ENCODE results near the gene USP36.
"Not testable (repeated sequence)": the region's sequence is repeated elsewhere in the genome, so short reads cannot be mapped to it uniquely, and the experiment has no call there.

Gene USP36

DNA sequence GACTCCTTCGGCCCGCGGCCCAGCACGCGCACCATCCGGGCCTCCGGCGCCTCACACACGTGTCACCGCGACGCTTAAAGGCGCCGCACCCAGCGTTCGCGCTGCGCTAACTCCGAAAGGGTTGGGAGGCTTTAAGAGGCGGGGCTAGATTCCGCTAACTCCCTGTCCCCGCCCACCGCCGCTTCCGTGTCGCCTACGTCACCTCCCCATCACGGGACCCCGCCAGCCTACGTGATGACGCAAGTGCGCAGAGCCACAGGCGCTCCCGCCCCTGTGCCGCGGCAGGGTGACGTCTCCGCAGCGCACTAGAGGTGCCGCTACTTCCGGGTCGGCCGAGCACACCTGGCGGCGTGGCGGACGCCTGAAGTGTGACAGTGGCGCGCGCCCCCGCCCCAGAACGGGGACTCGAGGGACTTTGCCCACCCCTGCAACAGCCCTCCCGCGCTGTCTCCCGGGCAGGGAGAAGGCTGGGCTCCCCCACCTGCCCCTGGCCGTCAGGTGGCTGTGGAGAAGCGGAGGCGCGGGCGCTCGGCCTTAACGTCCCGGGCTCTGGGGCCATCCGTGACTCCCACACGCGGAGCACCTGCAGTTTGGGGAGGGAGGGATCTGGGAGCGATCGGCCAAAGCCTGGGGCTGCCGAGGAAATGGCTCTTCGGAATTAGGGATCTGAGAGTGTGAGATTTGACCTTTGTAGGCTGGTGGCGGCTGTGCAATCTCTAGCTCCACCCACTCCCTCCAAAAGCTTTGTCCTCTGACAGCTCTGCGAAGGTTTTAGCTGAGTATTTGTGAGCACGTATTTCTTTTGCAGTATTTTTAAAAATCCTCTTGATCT lies at the start of gene USP36:
Gene USP36 (minus strand): TSS at position 35 of the 832 bp plus-strand sequence. CDS start 4,451 bp downstream, outside the sequence.
- DNase-seq, result peak; percentile 100

DNA sequence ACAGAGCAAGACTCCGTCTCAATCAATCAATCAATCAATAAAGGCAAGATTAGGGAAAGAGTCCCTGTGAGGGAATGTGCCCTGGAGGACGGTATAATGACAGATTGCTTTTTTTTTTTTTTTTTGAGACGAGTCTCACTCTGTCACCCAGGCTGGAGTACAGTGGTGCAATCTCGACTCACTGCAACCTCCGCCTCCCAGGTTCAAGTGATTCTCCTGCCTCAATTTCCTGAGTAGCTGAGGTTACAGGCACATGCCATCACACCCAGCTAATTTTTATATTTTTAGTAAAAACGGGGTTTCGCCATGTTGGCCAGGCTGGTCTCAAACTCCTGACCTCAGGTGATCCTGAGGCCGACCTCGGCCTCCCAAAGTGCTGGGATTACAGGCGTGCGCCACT lies 49.5 kb upstream of the USP36 start:
- not testable (repeated sequence) for DNase-seq

DNA sequence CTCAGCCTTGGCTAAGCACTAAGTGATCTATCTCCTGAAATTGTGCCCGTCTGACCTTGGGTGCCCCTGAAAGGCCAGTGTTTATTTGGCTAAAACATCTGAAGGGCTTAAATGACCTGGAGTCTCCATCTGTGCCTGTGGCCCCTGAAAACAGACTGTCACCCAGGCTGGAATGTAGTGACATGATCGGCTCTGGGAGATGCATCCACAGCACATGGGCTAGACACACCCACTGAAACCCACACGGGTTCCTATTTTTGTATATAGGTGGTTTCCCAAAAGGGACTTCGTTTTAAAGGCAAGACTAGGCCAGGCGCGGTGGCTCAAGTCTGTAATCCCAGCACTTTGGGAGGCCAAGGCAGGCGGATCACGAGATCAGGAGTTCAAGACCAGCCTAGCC lies 48.9 kb upstream of the USP36 start:
- no peak for DNase-seq

DNA sequence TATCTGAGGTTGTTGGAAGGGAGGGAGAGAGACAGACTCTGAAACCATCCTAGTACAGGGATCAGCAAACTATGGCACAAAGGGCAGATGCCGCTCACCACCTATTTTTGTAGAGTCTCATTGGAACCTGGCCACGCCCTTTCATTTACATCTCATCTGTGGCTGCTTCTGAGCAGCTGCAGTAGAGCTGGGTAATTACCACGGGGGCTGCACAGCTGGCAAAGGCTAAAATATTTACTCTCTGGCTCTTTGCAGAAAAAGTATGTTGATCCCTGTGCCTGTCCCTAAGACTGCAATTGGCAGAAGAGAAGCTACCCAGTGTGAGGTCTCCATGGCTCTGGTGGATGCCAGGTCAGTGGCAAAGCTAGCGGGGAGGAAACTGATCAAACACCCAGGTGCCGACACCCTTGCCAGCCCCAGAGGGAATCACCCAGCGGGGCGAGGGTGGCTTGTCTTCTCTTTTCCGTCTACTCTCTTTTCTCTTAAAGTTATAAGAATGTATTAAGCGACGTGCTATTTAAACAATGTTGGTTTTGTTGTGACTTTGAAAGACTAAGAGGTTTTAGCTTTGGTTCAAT lies 48.4 kb upstream of the USP36 start:
- DNase-seq, result no peak

DNA sequence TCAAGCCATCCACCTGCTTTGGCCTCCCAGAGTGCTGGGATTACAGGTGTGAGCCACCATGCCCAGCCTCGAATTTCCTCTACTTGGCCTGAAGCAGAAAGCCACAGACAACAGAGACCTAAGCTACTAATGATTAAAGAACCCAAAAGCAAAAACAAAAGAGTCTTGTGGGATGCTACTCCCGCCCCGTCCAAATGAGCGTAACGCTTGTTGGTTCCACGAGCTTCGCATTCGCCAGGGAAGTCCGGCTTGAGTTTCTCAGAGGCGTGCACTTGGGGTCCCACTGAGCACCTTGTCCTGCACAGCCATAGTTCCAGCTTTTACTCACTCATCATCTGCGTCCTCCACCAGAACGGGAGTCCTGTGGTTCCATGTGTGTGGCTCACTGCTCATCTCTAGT lies 46.3 kb upstream of the USP36 start:
- no peak for DNase-seq

DNA sequence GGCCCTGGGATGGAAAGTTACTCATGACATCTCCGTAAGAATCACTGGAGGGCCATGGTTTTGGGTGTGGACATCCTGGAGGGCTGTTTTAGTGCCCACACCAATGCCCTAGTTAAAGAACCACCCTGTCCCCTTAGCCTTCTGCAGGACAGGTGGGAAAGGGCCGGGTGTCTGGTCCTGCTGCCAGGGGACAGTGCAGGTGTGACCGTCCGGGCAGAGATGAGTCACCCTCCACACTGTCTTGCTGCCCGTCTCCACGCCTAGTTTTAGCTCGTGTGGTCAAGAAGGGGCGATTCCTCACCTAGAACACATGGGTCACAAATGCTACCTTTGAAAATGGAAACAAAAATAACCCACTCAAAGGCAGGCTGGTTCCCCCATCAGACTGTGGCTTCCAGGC lies 45.3 kb upstream of the USP36 start:
- no peak for DNase-seq

DNA sequence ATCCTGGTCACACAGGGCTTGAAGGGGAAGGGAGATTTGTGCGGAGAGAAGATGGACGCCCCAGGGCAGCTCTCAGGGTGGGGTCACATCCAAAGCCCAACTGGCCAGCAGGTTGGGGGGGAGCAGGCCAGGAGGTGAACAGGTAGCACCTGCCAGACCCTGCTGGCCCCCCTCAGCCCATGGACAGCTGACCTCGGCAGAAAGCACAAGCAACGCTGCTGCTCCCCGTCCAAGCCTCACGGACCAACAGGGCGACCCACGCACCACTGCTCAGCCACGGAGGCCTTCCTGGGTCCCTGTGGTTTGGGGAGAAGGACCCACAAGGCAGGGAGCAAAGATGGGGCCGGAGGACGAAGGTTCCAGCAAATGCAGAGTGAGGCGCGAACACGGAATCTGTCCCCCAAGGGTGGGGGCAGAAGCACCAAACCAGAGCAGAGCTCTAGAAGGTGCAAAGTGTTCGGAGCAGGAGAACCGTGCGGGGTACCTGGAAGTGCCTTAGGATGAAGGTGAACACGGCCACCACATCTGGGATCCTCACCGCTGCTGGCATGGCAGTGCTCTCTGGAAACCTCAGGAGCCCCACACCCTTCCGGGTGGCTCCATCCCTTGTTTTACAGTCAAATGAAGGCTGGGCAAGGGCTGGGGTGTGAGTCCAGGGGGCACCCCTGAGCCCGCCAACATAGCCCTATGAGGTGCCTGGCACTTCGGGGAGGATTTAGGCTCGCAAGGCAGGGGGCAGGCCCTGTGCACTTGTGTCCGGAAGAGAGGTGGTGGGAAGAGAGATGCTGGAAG lies 44.5 kb upstream of the USP36 start:
- DNase-seq, result no peak

DNA sequence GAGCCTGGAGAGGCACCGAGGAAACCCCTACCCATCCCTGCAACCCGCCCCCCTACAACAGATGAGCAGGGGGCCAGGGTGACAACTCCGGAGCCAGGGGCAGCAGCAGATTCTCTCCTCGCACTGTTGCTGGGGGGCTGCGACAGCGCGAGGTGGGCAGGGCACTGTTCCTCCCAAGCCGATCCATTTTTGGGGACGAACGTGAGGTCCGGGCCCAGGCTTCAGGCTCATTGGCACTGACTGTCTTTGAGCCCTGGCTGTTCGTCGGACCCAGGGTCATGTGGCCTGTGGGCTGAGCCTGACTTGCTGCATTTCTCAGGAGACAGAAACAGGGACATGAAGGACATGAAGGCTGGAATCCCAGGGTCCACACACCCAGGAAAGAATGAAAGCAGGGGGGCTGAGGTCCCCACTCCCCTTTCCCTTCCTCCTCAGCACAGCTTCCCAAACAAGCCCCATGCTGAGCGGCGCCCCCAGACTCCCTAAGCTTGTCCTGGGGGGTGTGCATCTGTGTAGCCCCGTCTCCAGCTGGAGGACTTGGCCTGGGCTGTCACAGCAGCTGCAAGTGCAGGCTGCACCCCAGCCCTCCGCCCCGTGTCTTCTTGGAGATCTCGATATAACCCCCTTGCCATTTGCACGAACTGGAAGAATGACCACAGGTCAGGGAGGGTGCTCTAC lies 43.7 kb upstream of the USP36 start:
- DNase-seq, result no peak

DNA sequence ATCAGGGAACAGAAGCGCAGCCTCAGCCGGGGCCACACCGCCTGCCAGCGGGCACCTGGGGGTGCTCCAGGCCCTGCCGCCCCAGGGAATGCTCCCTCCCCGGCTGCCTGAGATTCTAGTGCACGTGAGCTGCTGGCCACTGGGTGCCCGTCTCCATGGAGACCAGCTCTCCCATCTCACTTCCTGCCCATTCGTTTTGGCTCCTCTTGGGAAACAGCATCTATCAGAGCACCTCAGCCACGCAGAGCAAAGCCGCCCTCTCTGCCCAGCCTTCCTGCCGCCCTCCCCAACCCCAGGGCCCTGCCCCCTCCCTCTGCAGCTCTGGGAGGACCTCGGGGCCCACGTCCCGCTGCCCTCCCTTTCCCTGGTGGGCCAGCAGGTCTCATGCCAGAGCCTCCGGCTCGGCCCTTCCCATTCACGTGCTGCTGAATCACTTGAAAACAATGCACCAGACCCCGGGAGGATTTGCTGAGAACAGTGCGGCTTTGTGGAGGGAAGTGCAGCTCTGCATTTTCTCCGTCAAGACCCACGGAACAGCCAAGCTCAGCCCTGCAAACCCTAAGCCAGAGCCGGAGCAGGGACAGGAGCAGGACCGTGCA lies 43.0 kb upstream of the USP36 start:
- DNase-seq, result peak; percentile 29

DNA sequence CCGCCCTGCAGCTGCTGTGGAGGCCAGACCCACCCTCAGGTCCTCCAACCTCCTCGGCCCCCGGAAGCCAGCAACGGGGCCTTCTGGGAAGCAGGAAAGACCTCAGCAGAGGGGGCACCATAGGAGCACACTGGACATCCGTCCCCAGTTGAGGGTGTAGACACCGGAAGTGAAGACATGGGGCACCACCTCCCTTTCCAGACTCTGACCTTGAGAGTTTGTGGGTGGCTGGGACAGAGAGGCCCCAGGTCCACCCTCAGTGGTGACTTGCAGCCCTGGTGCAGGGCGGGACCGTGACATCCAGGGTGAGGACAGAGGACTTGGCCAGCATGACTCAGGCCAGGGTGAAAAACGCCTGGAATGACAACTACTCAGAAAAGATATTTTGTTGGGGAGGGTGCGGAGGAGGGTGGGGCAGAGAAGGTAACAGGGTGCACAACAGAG lies 42.5 kb upstream of the USP36 start:
- no peak for DNase-seq

DNA sequence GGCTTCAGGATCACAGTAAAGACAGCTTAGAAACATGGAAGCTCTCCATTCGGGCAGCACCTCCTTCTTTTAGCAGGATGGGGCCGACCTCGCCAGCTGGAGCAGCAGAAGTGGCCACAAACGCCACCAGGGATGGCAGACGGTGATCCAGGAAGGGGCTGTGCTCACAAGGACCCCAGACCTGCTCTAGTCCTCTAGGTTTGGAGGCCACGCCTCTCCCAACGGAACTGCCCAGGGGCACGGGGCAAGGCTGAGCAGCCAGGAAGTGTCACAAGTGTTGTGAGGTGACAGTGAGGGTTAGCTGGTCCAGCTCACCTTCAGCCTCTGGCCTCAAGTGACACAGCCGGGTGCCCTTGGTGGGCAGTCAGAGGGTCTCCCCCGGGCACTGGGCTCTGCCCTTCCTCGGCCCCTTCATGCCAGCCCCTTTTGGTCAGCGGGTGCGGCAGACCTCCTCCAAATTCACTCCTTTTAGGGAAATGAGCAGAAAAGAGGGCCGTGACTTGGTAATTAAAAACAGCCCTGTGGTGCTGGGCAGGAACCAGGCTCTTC lies 42.0 kb upstream of the USP36 start:
- DNase-seq, result no peak

DNA sequence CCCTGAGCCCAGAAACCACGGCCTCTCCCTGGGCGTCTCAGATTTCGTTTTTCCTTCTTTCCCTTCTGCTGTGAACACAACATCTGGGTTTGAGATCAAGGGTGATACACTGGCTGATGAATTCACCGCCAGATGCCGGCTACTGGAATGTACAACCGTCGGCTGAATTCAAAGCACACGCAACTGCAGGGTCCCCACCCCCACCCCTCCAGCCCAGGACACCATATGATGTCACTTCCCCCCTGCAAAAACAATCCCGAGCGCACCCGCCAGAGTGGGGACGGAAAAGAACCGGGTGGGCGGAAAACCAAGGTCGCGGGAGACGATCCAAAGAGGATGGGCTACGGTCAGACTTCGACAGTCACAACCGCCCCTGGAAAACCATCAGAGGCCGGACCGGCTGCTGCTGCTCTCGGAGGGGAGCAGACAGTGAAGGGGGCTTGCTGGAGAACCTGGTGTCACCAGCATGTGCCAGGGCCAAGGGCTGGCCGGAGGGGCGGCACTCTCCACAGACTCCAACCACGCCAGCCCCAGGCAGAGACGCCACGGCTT lies 39.1 kb upstream of the USP36 start:
- DNase-seq, result no peak

DNA sequence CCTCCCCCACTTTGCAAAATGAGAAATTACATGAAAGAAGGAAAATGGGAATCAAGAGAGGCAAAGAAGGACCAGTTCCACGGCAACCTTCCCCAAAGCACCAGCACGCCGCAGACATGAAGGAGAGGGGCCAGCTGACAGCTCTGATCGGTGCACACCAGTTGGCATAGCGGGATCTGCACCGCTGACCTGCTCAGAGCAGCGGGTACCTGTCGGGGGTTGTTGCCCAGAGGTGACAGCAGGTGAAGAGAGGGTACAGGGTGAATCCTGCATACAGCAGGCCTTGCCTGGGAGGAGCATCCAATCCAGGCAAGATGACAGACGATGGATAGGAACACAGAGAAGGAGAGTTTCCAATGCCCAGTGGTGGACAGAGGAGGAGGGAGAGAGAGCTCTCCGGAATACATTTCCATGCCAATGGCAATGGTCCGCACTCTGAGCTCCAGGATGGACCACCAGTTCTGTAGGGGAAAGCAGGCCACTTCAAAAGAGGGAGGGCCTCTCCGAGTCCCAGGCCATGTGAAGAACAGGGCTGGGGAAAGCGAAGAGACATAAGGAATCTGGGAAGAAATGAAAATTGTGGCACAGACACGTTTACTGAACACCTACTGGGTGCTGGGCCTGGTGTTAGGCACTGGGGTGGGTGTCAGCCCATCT lies 38.4 kb upstream of the USP36 start:
- DNase-seq, result no peak

DNA sequence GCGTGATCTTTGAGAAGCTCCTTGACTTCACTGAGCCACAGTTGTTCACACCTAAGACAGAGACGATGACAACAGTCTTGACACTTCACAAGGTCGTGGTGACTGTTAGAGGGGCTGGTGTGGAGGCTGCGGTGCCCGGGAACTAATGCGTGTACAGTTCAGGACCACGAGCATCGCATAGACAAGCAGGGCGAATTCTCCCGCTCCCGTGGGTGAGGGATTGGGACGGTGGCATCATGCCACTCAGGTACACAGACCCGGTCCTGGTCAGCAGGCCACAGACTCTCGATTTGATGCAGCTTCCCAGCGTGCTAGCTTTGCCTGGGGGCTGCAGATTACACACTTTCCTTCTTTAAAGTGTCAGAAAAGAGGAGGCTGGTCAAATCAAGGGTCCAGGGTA lies 37.6 kb upstream of the USP36 start:
- no peak for DNase-seq

DNA sequence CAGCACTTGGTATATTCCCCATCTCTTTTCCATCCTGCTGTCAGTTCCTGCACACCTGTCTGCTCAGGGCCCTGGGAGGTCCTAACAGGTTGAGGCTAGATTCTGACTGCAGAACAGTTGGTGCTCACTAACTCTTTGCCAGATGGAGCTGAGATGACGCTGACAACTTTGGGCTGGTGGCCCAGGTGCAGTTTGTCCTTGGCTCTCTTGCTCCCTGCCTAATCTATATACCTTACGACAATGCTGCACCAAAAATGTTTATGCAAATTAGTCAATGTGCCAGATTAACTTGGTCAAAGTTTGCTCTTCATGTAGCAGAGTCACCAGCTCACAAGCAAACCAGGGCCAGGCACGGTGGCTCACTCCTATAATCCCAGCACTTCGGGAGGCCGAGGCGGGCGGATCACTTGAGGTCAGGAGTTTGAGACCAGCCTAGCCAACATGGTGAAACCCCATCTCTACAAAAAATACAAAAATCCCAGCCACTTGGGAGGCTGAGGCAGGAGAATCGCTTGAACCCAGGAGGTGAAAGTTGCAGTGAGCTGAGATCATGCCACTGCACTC lies 36.4 kb upstream of the USP36 start:
- not testable (repeated sequence) for DNase-seq

DNA sequence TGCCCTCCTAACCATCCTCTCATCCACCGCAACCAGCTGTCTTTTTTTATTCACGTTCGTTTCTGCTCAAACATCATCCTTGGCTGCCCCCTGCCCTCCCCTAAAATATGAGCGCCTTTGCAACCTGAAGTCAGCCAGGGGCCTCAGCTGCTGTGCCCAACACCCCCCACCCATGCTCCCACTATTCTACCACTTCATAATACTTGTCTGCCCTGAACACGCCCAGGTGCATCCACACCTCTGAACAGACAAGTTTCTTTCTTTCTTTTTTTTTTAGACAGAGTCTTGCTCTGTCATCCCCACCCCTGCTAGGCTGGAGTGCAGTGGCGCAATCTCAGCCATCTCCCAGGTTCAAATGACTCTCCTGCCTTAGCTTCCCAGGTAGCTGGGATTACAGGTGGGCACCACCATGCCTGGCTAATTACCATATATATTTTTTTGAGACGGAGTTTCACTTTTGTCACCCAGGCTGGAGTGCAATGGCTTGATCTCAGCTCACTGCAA lies 35.5 kb upstream of the USP36 start:
- no peak for DNase-seq

DNA sequence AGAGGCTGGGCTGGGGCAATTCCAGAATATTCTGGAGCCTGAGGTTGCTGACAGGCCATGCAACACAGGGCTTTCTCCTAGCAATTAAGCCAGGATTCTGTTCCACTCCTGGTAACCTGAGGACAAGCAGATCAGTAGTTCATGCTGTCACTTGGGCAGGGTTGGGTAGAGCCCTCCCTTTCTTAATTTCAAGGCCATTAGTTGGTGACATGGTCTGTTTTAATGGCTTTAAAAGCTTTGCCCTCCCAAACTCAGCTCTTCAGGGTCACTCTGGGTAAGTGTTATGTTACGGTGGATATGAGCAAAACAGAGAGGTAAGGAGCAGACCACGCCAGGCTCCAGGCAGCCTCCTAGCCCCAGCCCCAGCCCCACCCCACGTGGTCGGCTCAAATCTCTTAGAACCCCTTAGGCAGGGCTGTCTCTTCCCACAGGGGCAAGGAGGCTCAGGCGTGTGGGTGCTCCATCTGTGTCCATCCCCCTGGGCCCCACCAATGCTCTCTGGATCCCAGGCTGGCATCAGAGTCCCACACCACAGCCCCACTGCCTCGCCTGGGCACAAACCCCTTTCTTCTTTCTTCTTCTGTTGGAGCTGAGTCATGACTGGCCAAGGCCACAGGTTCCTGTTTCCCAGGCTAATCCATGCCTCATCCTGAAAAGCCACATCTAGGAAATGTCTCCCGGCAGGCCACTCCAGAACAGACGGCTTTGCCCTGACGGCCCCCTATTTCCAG lies 34.9 kb upstream of the USP36 start:
- no peak for DNase-seq

DNA sequence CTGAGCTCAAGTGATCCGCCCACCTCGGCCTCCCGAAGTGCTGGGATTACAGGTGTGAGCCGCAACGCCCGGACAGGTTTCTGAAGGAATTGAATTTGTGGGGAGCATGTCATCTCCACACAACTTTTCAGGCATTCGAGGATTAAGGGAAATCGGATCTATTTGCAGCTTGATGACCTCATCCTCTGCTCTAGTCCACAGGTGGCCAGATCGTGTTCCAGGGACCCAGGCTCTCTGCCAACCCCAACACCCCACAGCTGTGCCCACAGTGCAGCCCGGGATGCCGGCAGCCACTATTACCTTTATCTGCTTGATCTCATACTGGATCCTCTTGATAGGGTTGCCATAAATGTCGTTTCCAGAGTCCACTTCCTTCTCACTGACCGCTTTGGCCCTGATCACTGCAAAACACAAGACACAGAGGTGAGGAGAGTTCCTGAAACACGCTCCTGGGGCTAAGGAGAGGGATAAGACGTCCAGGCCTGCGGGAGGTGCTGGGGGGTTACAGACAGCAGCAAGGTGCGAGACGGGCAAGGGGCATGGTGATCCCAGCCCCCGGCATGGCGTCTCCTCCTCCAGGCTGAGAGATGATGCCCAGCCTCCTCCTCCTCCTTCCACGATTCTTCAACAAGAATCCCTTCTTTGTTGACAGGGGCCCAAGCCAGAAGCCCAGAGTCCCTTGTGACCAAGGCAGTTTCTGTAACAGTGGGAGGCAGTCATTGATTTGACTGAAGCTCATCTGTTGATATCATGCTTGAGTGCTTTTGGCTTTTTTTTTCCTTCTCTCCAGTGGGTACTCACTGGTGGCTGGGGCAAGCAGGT lies 33.1 kb upstream of the USP36 start:
- peak; percentile 41 for DNase-seq

DNA sequence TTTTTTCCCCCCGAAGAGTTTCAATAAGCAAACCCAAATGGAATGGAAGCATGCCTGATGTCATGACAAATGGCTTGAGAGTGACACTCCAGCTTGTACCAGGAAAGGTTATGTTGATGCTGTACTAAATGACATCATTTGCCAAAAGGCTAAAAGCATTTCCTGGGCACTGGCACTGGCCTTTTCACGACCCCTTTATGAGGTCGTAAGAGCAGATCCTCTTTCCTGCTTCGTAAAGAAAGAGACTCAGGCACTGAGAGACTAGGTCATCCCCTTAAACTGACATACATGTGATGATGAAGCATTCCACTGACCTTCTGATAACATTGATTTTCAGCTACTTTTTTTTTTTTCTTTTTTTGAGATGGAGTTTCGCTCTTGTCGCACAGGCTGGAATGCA lies 31.9 kb upstream of the USP36 start:
- DNase-seq, result no peak
